Stomach (tissue), 9 donors: ENCODE data around the gene SYS1. TPM values are rescaled to one million over a fixed set of nuclear protein-coding genes. Genes with fewer than 3 reads are reported as not detected.

ENCODE experiments used
- DNase-seq, 2 donors: peaks; one replicate each; pipeline versions ENCODE4 v3.0.0 to v3.0.0-alpha.2; 2013 to 2019
- H3K27ac ChIP-seq, 5 donors: fragments of 200-600 bp in 4 of 5; sonication (generic) in 4 of 5; one replicate each; pipeline ENCODE4 v1.5.1; 2013 to 2019; ENCODE audit warnings: mild to moderate bottlenecking in 1 of 5, moderate library complexity in 1 of 5
- H3K27me3 ChIP-seq, 3 donors: fragments of 200-600 bp; sonication (generic); one replicate each; pipeline ENCODE4 v1.5.1; 2017 to 2019; ENCODE audit warnings: mixed run types in 1 of 3
- H3K36me3 ChIP-seq, 4 donors: fragments of 200-600 bp; sonication (generic); 1 replicate in 3 of 4; 2 replicates in 1 of 4; pipeline ENCODE4 v1.5.1; 2016 to 2019
- H3K4me1 ChIP-seq, 4 donors: fragments of 200-600 bp; sonication (generic); one replicate each; pipeline ENCODE4 v1.5.1; 2016 to 2019
- H3K4me3 ChIP-seq, 4 donors: fragments of 200-600 bp; sonication (generic) in 3 of 4; one replicate each; pipeline ENCODE4 v1.5.1; 2016 to 2019; ENCODE audit warnings: mild to moderate bottlenecking in 1 of 4
- H3K9me3 ChIP-seq, 4 donors: fragments of 200-600 bp; sonication (generic); one replicate each; pipeline ENCODE4 v1.5.1; 2016 to 2019
- CTCF ChIP-seq, 7 experiments: fragments of 450-650 bp in 4 of 7; fragments of 200-600 bp in 3 of 7; sonication (generic) in 3 of 7; IDR thresholded peaks; one replicate each; pipeline ENCODE4 v1.5.1; 2016 to 2019; ENCODE audit warnings: antibody characterized with exemption in 7 of 7, control low read depth in 2 of 7, mild to moderate bottlenecking in 1 of 7
- EP300 ChIP-seq: sonication (generic); formaldehyde crosslinking; IDR thresholded peaks from one replicate; pipeline ENCODE4 v1.6.1; 2017; ENCODE audit warnings: antibody characterized with exemption
- POLR2A ChIP-seq, 4 donors: fragments of 450-650 bp; IDR thresholded peaks; one replicate each; pipeline ENCODE4 v1.6.1; 2016; ENCODE audit warnings: antibody characterized with exemption in 4 of 4, control low read depth in 2 of 4, mild to moderate bottlenecking in 1 of 4, moderate library complexity in 1 of 4
- POLR2AphosphoS5 ChIP-seq, 3 donors: sonication (generic); formaldehyde crosslinking; IDR thresholded peaks; one replicate each; pipeline ENCODE4 v1.6.1; 2016; ENCODE audit warnings: antibody characterized with exemption in 3 of 3
- WGBS, 5 donors: extraction: QIAGEN DNeasy Blood & Tissue Kit in 3 of 5; methylation state at CpG; one replicate each; pipeline versions ENCODE4 v1.1.5 to v1.1.7; 2013 to 2018; 5-methylcytosine and 5-hydroxymethylcytosine counted together
- intact Hi-C: fragments of 100-400 bp; cut with DNase I; formaldehyde crosslinking; loops from one replicate; pipeline ENCODE4 v1.15.1; 2023; ENCODE audit warnings: low total_unique reads
- polyA plus RNA-seq, 3 donors: library from polyadenylated mRNA; stranded (reverse); fragments of 200-250 nt; gene quantifications; one replicate each; pipeline ENCODE4 v1.2.3, GENCODE V29; 2013
- total RNA-seq, 5 donors: library from RNA; depleted of rRNA; stranded (reverse); fragments of >200 nt; gene quantifications; one replicate each; pipeline versions ENCODE4 v1.1.0 to v1.2.3, GENCODE V29; 2014 to 2016
- donor health status: healthy with polysubstance abuse.
- donor health status: Bipolar disorder and iron deficiency.
- donor health status: healthy.

The SYS1 gene
- total and polyA plus RNA-seq, 8 donors: 11.2 to 119 (median 21.5) TPM

- intact Hi-C loops: loop anchor here (5.0 kb wide), 1 partner anchor 54 kb away; no protein-coding TSS in a partner anchor
- Histone ChIP-seq H3K9me3 (no peaks in the 10 kb centered on the region), H3K27me3 (no peaks in the 10 kb centered on the region), H3K4me1 (peaks cover 18 to 57% (median 31%) of the 10 kb centered on the region in 4 donors), H3K36me3 (peaks cover 23 to 43% (median 40%) of the 10 kb centered on the region in 4 donors), H3K4me3 (no peak overlapping the region), H3K27ac (peak overlapping the region in 2 of 5 donors; percentile 21 to 45)
- no peak for DNase-seq
- no peak for TF ChIP-seq CTCF (IDR thresholded peaks at IDR 0.05)
- TF ChIP-seq EP300: no peak
- TF ChIP-seq POLR2A (IDR thresholded peaks at IDR 0.05): no peak
- no peak for TF ChIP-seq POLR2AphosphoS5 (IDR thresholded peaks at IDR 0.05)
- WGBS, 5 donors: 67 to 86% (median 77%) methylated on average over 6 of the region's 6 CpGs
Measured at GRCh38 chr20:45368221-45368980, 5.4 kb downstream of the SYS1 start.

DNA sequence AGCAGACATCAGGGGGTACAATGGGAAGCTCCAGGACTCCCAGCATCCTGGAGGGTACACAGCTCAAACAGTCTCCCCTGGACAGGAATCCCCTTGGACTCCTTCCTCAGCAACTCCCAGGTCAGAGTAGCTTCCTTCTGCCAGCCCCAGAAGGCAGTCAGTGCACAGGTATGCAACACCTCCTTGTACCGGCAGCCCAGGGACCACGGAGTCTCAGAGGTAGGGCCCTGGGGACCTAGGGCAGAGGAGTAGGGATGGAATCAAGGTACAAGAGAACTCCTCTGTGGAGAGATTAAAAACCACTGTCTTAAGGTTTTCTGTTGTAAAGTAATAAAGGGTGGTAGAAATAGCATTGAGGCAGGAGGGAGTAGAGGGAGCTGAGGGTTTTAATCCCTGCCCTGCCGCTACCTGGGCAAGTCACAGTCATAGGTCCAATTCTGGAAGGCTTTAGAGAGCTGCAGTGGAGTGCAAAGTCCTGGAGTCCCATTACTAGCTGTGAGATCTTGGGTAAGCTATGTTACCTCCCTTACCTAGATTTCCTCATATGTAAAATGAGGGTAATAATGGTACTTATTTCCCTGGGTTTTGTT is 7.7 kb downstream of the SYS1 start:
- H3K4me1 ChIP-seq: peaks cover 14 to 42% (median 22%) of the 10 kb centered on the region in 4 donors
- peaks cover 21 to 43% (median 35%) of the 10 kb centered on the region in 4 donors for H3K36me3 ChIP-seq
- H3K27me3 ChIP-seq: no peaks in the 10 kb centered on the region
- 57 to 100% (median 73%) methylated on average over 3 of the region's 3 CpGs for WGBS, 5 donors
- intact Hi-C loops: no loop called here
- no peak overlapping the region for H3K27ac ChIP-seq
- TF ChIP-seq CTCF (IDR thresholded peaks at IDR 0.05): no peak
- TF ChIP-seq POLR2A (IDR thresholded peaks at IDR 0.05): no peak
- TF ChIP-seq POLR2AphosphoS5 (IDR thresholded peaks at IDR 0.05): no peak
- no peak for TF ChIP-seq EP300
- no peaks in the 10 kb centered on the region for H3K9me3 ChIP-seq
- H3K4me3 ChIP-seq: no peak overlapping the region
- no peak for DNase-seq

GRCh38 chr20:45372241-45372640 is 9.3 kb downstream of the SYS1 start:
- peak overlapping the region in 4 of 5 donors; percentile 51 to 85 (median 81) for H3K27ac ChIP-seq
- DNase-seq: no peak
- intact Hi-C loops: no loop called here
- peaks cover 14 to 39% (median 20%) of the 10 kb centered on the region in 4 donors for H3K4me1 ChIP-seq
- TF ChIP-seq POLR2A (IDR thresholded peaks at IDR 0.05) (no peak), CTCF (IDR thresholded peaks at IDR 0.05) (no peak), POLR2AphosphoS5 (IDR thresholded peaks at IDR 0.05) (no peak), EP300 (no peak)
- H3K9me3 ChIP-seq: no peaks in the 10 kb centered on the region
- no peaks in the 10 kb centered on the region for H3K27me3 ChIP-seq
- H3K4me3 ChIP-seq: peak overlapping the region in 2 of 4 donors; percentile 45 to 52
- WGBS, 5 donors: 80 to 86% (median 82%) methylated on average over 10 of the region's 10 CpGs
- peaks cover 7 to 31% (median 23%) of the 10 kb centered on the region in 4 donors for H3K36me3 ChIP-seq

DNA sequence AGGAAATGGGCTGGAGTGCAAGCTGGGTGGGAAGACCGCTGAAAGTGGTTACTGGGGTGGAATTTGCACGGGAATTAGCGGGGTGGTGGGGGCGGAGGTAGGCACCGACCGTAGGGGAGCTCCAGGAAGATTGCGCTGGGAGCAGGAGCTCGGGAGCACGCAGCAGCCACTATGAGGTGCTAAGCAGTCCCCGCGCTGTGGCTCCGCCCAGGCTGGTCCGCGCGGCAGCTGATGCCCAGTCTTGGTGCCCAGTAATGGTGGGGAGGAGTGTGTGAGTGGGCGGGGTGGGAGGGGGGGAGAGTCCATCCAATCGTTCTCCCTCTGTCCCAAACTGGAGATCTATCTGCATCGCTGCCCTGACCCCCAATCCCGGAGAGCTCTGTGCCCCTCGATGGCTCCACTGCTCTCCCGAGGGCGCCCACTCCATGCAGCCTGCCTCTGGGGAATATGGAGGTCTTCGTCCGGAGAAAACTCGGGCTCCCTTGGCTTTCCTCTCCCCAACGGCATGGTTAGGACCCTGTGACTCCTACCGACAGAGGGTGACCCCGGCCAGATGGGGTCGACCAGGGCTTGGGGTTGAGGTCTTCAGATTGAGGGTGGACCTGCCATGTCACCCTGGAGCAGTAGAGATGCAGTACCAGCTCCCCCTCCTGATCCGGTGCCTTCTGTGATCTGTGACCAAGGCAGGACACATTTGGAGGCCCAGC is 9.8 kb downstream of the SYS1 start:
- intact Hi-C loops: no loop called here
- DNase-seq: peak in 1 of 2 donors; percentile 57
- peaks cover 14 to 38% (median 20%) of the 10 kb centered on the region in 4 donors for H3K4me1 ChIP-seq

More for the DNA sequence above, 9.8 kb downstream of the SYS1 start:
- Histone ChIP-seq H3K27me3 (no peaks in the 10 kb centered on the region), H3K4me3 (peak overlapping the region; percentile 45 to 52 (median 50)), H3K36me3 (peaks cover 3 to 28% (median 18%) of the 10 kb centered on the region in 4 donors), H3K9me3 (no peaks in the 10 kb centered on the region), H3K27ac (peak overlapping the region; percentile 2 to 85 (median 78))
- 33 to 49% (median 41%) methylated on average over 26 to 30 of the region's 30 CpGs for WGBS, 5 donors
- TF ChIP-seq EP300 (no peak), POLR2A (IDR thresholded peaks at IDR 0.05) (no peak), CTCF (IDR thresholded peaks at IDR 0.05) (no peak), POLR2AphosphoS5 (IDR thresholded peaks at IDR 0.05) (no peak)
